HFFc6 (cell line): ENCODE measurements around the gene IQCK. TPM values are rescaled to one million over a fixed set of nuclear protein-coding genes. Genes with fewer than 3 reads are reported as not detected.

Source experiments
- DNase-seq: peaks from one replicate; pipeline ENCODE4 v3.0.0-alpha.2; 2018
- H3K27ac Mint-ChIP-seq: 2 replicates; pipeline ENCODE4 v1.8.0; 2020; ENCODE audit warnings: mild to moderate bottlenecking, mixed read lengths
- H3K27me3 Mint-ChIP-seq: 2 replicates; pipeline ENCODE4 v1.8.0; 2021; ENCODE audit warnings: mild to moderate bottlenecking, moderate library complexity, mixed read lengths; ENCODE audit not compliant: insufficient read depth
- H3K36me3 Mint-ChIP-seq: 2 replicates; pipeline ENCODE4 v1.8.0; 2021; ENCODE audit warnings: low read depth, mixed read lengths
- H3K4me1 Mint-ChIP-seq: 2 replicates; pipeline ENCODE4 v1.8.0; 2020; ENCODE audit warnings: low read depth, mixed read lengths
- H3K4me3 Mint-ChIP-seq: 2 replicates; pipeline ENCODE4 v1.8.0; 2020; ENCODE audit warnings: mild to moderate bottlenecking, moderate library complexity, mixed read lengths
- H3K9me3 Mint-ChIP-seq: 2 replicates; pipeline ENCODE4 v1.8.0; 2020; ENCODE audit warnings: mild to moderate bottlenecking, mixed read lengths
- total RNA-seq, 6 experiments: library from RNA; stranded (reverse); fragmentation: NEBNext Ultra II Directional; extraction: Animal tissue kit (Norgen Biotek cat#: 25700); gene quantifications; 2 replicates in 1 of 6; 3 replicates in 5 of 6; pipeline ENCODE4 v1.2.3, GENCODE V29; 2021
- TF ChIP-seq, protein P1 (sequence below): fragments of 200-600 bp; sonication (generic); IDR thresholded peaks from 2 replicates; pipeline ENCODE4 v1.5.0; 2021; ENCODE audit warnings: antibody characterized with exemption, mild to moderate bottlenecking

IQCK gene
- total RNA-seq, 6 experiments from 2014 or later, result 2.2 to 5.0 (median 2.8) TPM

- TF ChIP-seq, protein P1, sequence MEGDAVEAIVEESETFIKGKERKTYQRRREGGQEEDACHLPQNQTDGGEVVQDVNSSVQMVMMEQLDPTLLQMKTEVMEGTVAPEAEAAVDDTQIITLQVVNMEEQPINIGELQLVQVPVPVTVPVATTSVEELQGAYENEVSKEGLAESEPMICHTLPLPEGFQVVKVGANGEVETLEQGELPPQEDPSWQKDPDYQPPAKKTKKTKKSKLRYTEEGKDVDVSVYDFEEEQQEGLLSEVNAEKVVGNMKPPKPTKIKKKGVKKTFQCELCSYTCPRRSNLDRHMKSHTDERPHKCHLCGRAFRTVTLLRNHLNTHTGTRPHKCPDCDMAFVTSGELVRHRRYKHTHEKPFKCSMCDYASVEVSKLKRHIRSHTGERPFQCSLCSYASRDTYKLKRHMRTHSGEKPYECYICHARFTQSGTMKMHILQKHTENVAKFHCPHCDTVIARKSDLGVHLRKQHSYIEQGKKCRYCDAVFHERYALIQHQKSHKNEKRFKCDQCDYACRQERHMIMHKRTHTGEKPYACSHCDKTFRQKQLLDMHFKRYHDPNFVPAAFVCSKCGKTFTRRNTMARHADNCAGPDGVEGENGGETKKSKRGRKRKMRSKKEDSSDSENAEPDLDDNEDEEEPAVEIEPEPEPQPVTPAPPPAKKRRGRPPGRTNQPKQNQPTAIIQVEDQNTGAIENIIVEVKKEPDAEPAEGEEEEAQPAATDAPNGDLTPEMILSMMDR, result no peak
- H3K27ac Mint-ChIP-seq, result no peak overlapping the region
- H3K4me1 Mint-ChIP-seq, result no peaks in the 10 kb centered on the region; the same call in 1 of the 2 replicates
- DNase-seq, result no peak
- H3K36me3 Mint-ChIP-seq, result peaks cover 29% of the 10 kb centered on the region
- H3K27me3 Mint-ChIP-seq, result no peaks in the 10 kb centered on the region; the same call in 1 of the 2 replicates
- no peaks in the 10 kb centered on the region for H3K9me3 Mint-ChIP-seq
- no peak overlapping the region for H3K4me3 Mint-ChIP-seq
Measured at GRCh38 chr16:19710191-19710908, 7.7 kb upstream of the IQCK start.

- peaks cover 23% of the 10 kb centered on the region for H3K36me3 Mint-ChIP-seq
- no peak overlapping the region for H3K4me3 Mint-ChIP-seq
- peaks cover 7% of the 10 kb centered on the region for H3K4me1 Mint-ChIP-seq
- no peaks in the 10 kb centered on the region; the same call in 1 of the 2 replicates for H3K27me3 Mint-ChIP-seq
- DNase-seq, result no peak
- H3K27ac Mint-ChIP-seq, result no peak overlapping the region
- H3K9me3 Mint-ChIP-seq, result no peaks in the 10 kb centered on the region
- TF ChIP-seq, protein P1, result no peak
Measured at GRCh38 chr16:19710991-19711545, 7.0 kb upstream of the IQCK start.

- Mint-ChIP-seq H3K4me1 (peaks cover 13% of the 10 kb centered on the region), H3K36me3 (peaks cover 22% of the 10 kb centered on the region), H3K4me3 (no peak overlapping the region), H3K9me3 (no peaks in the 10 kb centered on the region), H3K27me3 (no peaks in the 10 kb centered on the region; the same call in 1 of the 2 replicates), H3K27ac (no peak overlapping the region)
- no peak for DNase-seq
- TF ChIP-seq, protein P1, result no peak
Measured at GRCh38 chr16:19711643-19712042, 6.4 kb upstream of the IQCK start.

DNA sequence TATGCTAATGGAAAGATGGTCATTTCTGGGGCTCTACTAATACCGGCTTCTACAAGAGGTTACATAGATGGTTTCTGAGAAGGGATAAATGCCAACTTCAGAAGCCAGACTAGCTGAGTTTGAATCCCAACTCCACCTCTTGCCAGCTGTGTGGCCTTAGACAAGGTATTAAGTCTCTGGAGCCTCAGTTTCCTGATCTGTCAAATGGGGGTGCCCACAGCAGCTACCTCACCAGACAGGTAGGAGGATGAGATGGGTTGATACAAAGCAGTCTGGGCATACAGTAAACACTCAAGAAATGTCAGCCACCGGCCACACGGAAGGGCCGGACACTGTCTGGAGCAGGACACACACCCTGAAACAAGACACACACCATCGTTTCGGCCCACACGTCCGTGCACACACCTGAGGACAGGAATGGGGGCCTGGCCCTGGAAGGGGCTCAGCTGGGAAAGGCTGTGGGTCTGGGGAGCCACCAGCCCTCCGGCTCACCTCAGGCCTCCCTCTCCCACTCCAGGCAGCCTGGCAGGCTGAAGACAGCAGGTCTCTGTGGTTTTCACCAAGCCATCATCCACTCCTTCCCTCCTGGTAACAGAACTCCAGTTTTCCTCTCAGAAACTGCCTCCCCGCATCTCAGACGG is 5.5 kb upstream of the IQCK start:
- Mint-ChIP-seq H3K36me3 (peaks cover 22% of the 10 kb centered on the region), H3K27ac (no peak overlapping the region), H3K4me3 (no peak overlapping the region), H3K9me3 (no peaks in the 10 kb centered on the region), H3K27me3 (no peaks in the 10 kb centered on the region; the same call in 1 of the 2 replicates), H3K4me1 (peaks cover 20% of the 10 kb centered on the region)
- TF ChIP-seq, protein P1, result no peak
- DNase-seq, result no peak

GRCh38 chr16:19713697-19714096 is 4.4 kb upstream of the IQCK start:
- H3K27ac Mint-ChIP-seq, result no peak overlapping the region
- H3K4me3 Mint-ChIP-seq, result no peak overlapping the region
- peaks cover 22% of the 10 kb centered on the region for H3K36me3 Mint-ChIP-seq
- no peaks in the 10 kb centered on the region for H3K9me3 Mint-ChIP-seq
- TF ChIP-seq, protein P1, result no peak
- peaks cover 20% of the 10 kb centered on the region for H3K4me1 Mint-ChIP-seq
- DNase-seq, result no peak
- H3K27me3 Mint-ChIP-seq, result no peaks in the 10 kb centered on the region; the same call in 1 of the 2 replicates
